MCF 10A (cell line): ENCODE measurements around the gene CTNNA1. TPM values are rescaled to one million over a fixed set of nuclear protein-coding genes. Genes with fewer than 3 reads are reported as not detected.
"Not testable (repeated sequence)": the region's sequence is repeated elsewhere in the genome, so short reads cannot be mapped to it uniquely, and the experiment has no call there.

ENCODE experiments used
- BruUV-seq: library from RNA; stranded (reverse); fragments of 400-500 nt; replicated peaks from 2 replicates; lab custom pipeline; 2021; lab: Mats Ljungman, UMichigan
- CTCF ChIA-PET: fragments of 300-600 bp; sonication (Branson Sonifier 250); formaldehyde crosslinking; extraction: SDS; loops from one replicate; lab custom pipeline; 2021; ENCODE audit warnings: antibody characterized with exemption, inconsistent platforms; lab: Yijun Ruan, JAX
- POLR2A ChIA-PET: fragments of 300-600, 350-650 bp; sonication (Branson Sonifier 250); formaldehyde crosslinking; extraction: SDS; loops from one replicate; lab custom pipeline; 2020; ENCODE audit warnings: antibody characterized with exemption, inconsistent platforms; lab: Yijun Ruan, JAX
- DNase-seq: peaks from one replicate; pipeline ENCODE4 v3.0.0-alpha.2; 2018; ENCODE audit not compliant: unreplicated experiment
- H3K27ac Mint-ChIP-seq: one replicate; pipeline ENCODE4 v1.8.0; 2022; ENCODE audit warnings: mild to moderate bottlenecking, low read depth, mixed read lengths; ENCODE audit not compliant: unreplicated experiment
- H3K27me3 Mint-ChIP-seq: one replicate; pipeline ENCODE4 v1.8.0; 2022; ENCODE audit warnings: mixed read lengths; ENCODE audit not compliant: insufficient read depth, unreplicated experiment
- H3K36me3 Mint-ChIP-seq: one replicate; pipeline ENCODE4 v1.8.0; 2022; ENCODE audit warnings: mild to moderate bottlenecking, moderate library complexity, mixed read lengths; ENCODE audit not compliant: insufficient read depth, unreplicated experiment
- H3K4me1 Mint-ChIP-seq: one replicate; pipeline ENCODE4 v1.8.0; 2022; ENCODE audit warnings: mixed read lengths; ENCODE audit not compliant: insufficient read depth, unreplicated experiment
- H3K4me3 Mint-ChIP-seq: one replicate; pipeline ENCODE4 v1.8.0; 2022; ENCODE audit warnings: mild to moderate bottlenecking, moderate library complexity, mixed read lengths; ENCODE audit not compliant: unreplicated experiment
- H3K9me3 Mint-ChIP-seq: one replicate; pipeline ENCODE4 v1.8.0; 2022; ENCODE audit warnings: mixed read lengths; ENCODE audit not compliant: unreplicated experiment
- CTCF ChIP-seq: fragments of 200-600 bp; IDR thresholded peaks from one replicate; pipeline ENCODE4 v1.8.0; 2022; ENCODE audit warnings: antibody characterized with exemption, mild to moderate bottlenecking; ENCODE audit not compliant: unreplicated experiment
- intact Hi-C: fragments of 100-400 bp; cut with micrococcal nuclease; formaldehyde crosslinking; loops from 2 replicates; pipeline ENCODE4 v1.14.1; 2022
- total RNA-seq: library from RNA; stranded (reverse); gene quantifications from 2 replicates; pipeline ENCODE4 v1.2.3, GENCODE V29; 2022

The CTNNA1 gene
- total RNA-seq, 1 experiment from 2014 or later = 519 TPM

- peak; percentile 69 for DNase-seq
- intact Hi-C loops = loop anchor here (1.0 to 2.0 kb wide), 3 partner anchors 73 to 147 kb away; no protein-coding TSS in a partner anchor
- Mint-ChIP-seq H3K9me3 (no peaks in the 10 kb centered on the region), H3K27ac (peak overlapping the region; percentile 96), H3K36me3 (no peaks in the 10 kb centered on the region), H3K4me1 (peaks cover 39% of the 10 kb centered on the region), H3K27me3 (no peaks in the 10 kb centered on the region), H3K4me3 (peak overlapping the region; percentile 51)
- ChIA-PET POLR2A (interaction anchor here (0.6 to 2.2 kb wide), 26 partner anchors 8 to 546 kb away, joined by 3 to 27 read pairs (median 5); partner anchors contain the start of genes CTNNA1 and HSPA9), CTCF (interaction anchor here (0.5 to 2.2 kb wide), 34 partner anchors 11 to 548 kb away, joined by 3 to 23 read pairs (median 4); partner anchors contain the start of gene HSPA9)
- TSS peak; percentile 97 for BruUV-seq
- no peak for TF ChIP-seq CTCF
These were observed 27.3 kb upstream of the CTNNA1 start for GRCh38 chr5:138725818-138726416.

GRCh38 chr5:138726848-138727247 lies 26.4 kb upstream of the CTNNA1 start:
- CTCF ChIA-PET = interaction anchor here (0.7 to 0.8 kb wide), 2 partner anchors 11 to 28 kb away, joined by 3 to 4 read pairs; no protein-coding TSS in a partner anchor
- peak overlapping the region; percentile 96 for H3K27ac Mint-ChIP-seq

GRCh38 chr5:138730496-138730895 lies 22.7 kb upstream of the CTNNA1 start:
- H3K4me3 Mint-ChIP-seq, H3K27me3 Mint-ChIP-seq, intact Hi-C loops, BruUV-seq, H3K9me3 Mint-ChIP-seq, H3K36me3 Mint-ChIP-seq, H3K27ac Mint-ChIP-seq, DNase-seq, CTCF ChIA-PET, H3K4me1 Mint-ChIP-seq: not testable (repeated sequence)
- POLR2A ChIA-PET = interaction anchor here (0.9 kb wide), 1 partner anchor 22 kb away, joined by 3 read pairs; no protein-coding TSS in a partner anchor

More at GRCh38 chr5:138726848-138727247, 26.4 kb upstream of the CTNNA1 start:
- peaks cover 39% of the 10 kb centered on the region for H3K4me1 Mint-ChIP-seq
- intact Hi-C loops = no loop called here
- no TSS peak for BruUV-seq
- no peak for DNase-seq
- H3K9me3 Mint-ChIP-seq = no peaks in the 10 kb centered on the region
- no peak for TF ChIP-seq CTCF
- POLR2A ChIA-PET = interaction anchor here (0.6 kb wide), 1 partner anchor 311 kb away, joined by 3 read pairs; no protein-coding TSS in a partner anchor
- H3K27me3 Mint-ChIP-seq = no peaks in the 10 kb centered on the region
- H3K4me3 Mint-ChIP-seq = no peak overlapping the region
- no peaks in the 10 kb centered on the region for H3K36me3 Mint-ChIP-seq

GRCh38 chr5:138732466-138732865 lies 20.8 kb upstream of the CTNNA1 start:
- intact Hi-C loops = no loop called here
- peaks cover 2% of the 10 kb centered on the region for H3K4me1 Mint-ChIP-seq
- ChIA-PET CTCF (no interaction called here), POLR2A (no interaction called here)
- no peak for DNase-seq
- no peaks in the 10 kb centered on the region for H3K27me3 Mint-ChIP-seq
- H3K27ac Mint-ChIP-seq = no peak overlapping the region
- peaks cover 4% of the 10 kb centered on the region for H3K36me3 Mint-ChIP-seq
- no TSS peak for BruUV-seq
- no peak for TF ChIP-seq CTCF
- no peak overlapping the region for H3K4me3 Mint-ChIP-seq
- peaks cover 7% of the 10 kb centered on the region for H3K9me3 Mint-ChIP-seq
